Prostate gland (tissue), 2 donors: ENCODE results near the gene AK4.

ENCODE experiments used
- POLR2A ChIP-seq: fragments of 450-650 bp; IDR thresholded peaks from one replicate; pipeline ENCODE4 v1.6.1; 2016; ENCODE audit warnings: antibody characterized with exemption, mild to moderate bottlenecking
- POLR2AphosphoS5 ChIP-seq: sonication (generic); formaldehyde crosslinking; IDR thresholded peaks from one replicate; pipeline ENCODE4 v1.6.1; 2017; ENCODE audit warnings: antibody characterized with exemption
- TF ChIP-seq, protein P1 (sequence below), 4 experiments: fragments of 200-600 bp in 2 of 4; fragments of 450-650 bp in 2 of 4; sonication (generic) in 2 of 4; IDR thresholded peaks; 1 replicate in 3 of 4; 2 replicates in 1 of 4; pipeline ENCODE4 v1.5.1; 2016 to 2019; ENCODE audit warnings: antibody characterized with exemption in 4 of 4, mild to moderate bottlenecking in 2 of 4, moderate library complexity in 2 of 4

GRCh38 chr1:65213271-65214023, 65.4 kb downstream of the AK4 start:
- TF ChIP-seq, protein P1, sequence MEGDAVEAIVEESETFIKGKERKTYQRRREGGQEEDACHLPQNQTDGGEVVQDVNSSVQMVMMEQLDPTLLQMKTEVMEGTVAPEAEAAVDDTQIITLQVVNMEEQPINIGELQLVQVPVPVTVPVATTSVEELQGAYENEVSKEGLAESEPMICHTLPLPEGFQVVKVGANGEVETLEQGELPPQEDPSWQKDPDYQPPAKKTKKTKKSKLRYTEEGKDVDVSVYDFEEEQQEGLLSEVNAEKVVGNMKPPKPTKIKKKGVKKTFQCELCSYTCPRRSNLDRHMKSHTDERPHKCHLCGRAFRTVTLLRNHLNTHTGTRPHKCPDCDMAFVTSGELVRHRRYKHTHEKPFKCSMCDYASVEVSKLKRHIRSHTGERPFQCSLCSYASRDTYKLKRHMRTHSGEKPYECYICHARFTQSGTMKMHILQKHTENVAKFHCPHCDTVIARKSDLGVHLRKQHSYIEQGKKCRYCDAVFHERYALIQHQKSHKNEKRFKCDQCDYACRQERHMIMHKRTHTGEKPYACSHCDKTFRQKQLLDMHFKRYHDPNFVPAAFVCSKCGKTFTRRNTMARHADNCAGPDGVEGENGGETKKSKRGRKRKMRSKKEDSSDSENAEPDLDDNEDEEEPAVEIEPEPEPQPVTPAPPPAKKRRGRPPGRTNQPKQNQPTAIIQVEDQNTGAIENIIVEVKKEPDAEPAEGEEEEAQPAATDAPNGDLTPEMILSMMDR (IDR thresholded peaks at IDR 0.05), result no peak
- TF ChIP-seq POLR2A, result no peak
- TF ChIP-seq POLR2AphosphoS5, result no peak
